ENCODE results near the gene ABCC4. TPM values are rescaled to one million over a fixed set of nuclear protein-coding genes. Genes with fewer than 3 reads are reported as not detected.

ABCC4 gene
- total and polyA plus RNA-seq, 2 experiments from 2014 or later: 9.8 to 23.3 TPM

DNA sequence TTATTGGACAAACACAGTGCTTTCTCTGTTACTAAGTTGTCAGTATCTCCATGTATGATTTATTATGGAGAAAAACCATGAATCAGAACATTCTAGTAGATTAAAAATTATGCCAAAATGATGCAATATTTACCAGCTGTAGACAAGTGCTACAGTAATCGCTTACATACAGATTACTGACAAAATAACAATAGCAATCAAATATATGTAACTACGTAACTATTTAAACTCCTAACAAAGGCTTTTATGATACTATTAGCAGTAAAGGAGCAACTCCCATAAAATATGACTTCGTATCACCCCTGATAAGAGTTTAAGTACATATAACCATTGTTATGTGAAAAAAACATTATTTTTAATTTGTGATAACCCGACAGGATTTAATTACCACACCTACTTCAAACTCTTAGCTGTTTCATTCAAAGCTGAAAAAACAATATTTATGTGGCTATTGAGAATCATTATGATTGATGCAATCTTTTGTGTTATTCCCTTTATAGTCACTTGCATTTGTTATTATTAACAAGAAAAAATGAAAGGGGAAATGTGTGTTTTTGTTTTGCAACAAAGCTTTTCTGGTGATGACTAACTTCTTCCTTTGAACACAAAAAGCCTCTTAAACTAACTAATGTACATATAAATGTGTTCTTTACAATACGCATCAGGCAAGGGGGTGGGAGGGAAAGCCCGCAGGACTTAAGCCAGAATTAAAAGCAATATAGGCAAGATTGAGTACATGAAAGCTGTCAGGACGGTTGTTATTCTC lies 147.4 kb downstream of the ABCC4 start:
- H3K9me2 ChIP-seq (replicated peaks; ENCODE audit: insufficient read depth): no peaks in the 10 kb centered on the region
- no peak overlapping the region for H2AFZ ChIP-seq
- no peak for DNase-seq (ENCODE audit: low spot score)
- WGBS (ENCODE audit: low lambda C conversion rate, missing lambda C conversion rate): 57% methylated on average over 7 of the region's 7 CpGs
- no peaks in the 10 kb centered on the region for H3K36me3 ChIP-seq (replicated peaks; ENCODE audit: insufficient read depth, low read depth)
- no peaks in the 10 kb centered on the region for H3K4me1 ChIP-seq (ENCODE audit: insufficient read depth)
- H4K20me1 ChIP-seq (ENCODE audit: insufficient read depth, poor library complexity, severe bottlenecking): no peaks in the 10 kb centered on the region
- H3K79me2 ChIP-seq: no peaks in the 10 kb centered on the region
- no peak overlapping the region for H3K27ac ChIP-seq
- H3K9me3 ChIP-seq (ENCODE audit: low read depth): no peaks in the 10 kb centered on the region
- H3K4me2 ChIP-seq: no peak overlapping the region
- H3K27me3 ChIP-seq: no peaks in the 10 kb centered on the region
- no peak for TF ChIP-seq EZH2phosphoT487 (IDR thresholded peaks at IDR 0.05; ENCODE audit: low read depth, severe bottlenecking, unreplicated experiment)
- H3K4me3 ChIP-seq: no peak overlapping the region

DNA sequence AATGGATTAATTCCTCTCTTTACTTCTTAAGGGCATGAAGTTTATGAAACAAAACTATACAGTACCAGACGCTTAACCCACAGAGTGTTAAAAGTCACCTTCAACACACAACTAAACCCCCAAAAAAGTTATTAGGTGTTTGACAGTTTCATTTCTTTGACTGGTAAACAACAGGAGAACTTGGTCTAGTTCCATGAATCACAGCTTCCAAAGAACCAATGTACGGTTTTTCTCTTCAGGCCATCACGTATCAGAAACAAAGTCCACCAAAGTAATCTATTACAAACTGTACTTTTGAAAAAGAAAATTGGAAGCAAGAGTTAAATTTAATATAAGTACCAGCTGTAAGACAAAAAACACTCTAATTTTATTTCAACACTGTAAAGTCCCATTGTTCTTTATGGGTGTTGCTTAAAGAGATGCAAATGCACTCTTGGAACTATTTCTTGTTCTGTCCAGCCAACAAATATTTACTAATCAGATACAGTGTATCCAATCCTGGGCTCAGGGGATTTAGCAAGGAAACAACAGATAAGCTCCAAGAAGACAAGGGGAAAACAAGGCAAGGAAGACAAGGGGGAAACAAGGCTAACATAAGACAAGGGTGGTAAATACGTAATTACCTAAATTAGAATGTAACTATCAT lies 149.2 kb downstream of the ABCC4 start:
- 83% methylated on average over 4 of the region's 4 CpGs for WGBS (ENCODE audit: low lambda C conversion rate, missing lambda C conversion rate)
- no peak for TF ChIP-seq EZH2 (IDR thresholded peaks at IDR 0.05; ENCODE audit: borderline replicate concordance)
- TF ChIP-seq EZH2phosphoT487 (IDR thresholded peaks at IDR 0.05; ENCODE audit: low read depth, severe bottlenecking, unreplicated experiment): no peak
- TF ChIP-seq, protein P1, sequence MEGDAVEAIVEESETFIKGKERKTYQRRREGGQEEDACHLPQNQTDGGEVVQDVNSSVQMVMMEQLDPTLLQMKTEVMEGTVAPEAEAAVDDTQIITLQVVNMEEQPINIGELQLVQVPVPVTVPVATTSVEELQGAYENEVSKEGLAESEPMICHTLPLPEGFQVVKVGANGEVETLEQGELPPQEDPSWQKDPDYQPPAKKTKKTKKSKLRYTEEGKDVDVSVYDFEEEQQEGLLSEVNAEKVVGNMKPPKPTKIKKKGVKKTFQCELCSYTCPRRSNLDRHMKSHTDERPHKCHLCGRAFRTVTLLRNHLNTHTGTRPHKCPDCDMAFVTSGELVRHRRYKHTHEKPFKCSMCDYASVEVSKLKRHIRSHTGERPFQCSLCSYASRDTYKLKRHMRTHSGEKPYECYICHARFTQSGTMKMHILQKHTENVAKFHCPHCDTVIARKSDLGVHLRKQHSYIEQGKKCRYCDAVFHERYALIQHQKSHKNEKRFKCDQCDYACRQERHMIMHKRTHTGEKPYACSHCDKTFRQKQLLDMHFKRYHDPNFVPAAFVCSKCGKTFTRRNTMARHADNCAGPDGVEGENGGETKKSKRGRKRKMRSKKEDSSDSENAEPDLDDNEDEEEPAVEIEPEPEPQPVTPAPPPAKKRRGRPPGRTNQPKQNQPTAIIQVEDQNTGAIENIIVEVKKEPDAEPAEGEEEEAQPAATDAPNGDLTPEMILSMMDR (IDR thresholded peaks at IDR 0.05; ENCODE audit: poor library complexity): no peak
- no peaks in the 10 kb centered on the region for H3K36me3 ChIP-seq (replicated peaks; ENCODE audit: insufficient read depth, low read depth)
- no peak overlapping the region for H2AFZ ChIP-seq
- no peaks in the 10 kb centered on the region for H3K27me3 ChIP-seq
- no peak overlapping the region for H3K4me2 ChIP-seq
- no peak overlapping the region for H3K27ac ChIP-seq
- H3K4me3 ChIP-seq: no peak overlapping the region
- no peak for DNase-seq (ENCODE audit: low spot score)
- H3K9me2 ChIP-seq (replicated peaks; ENCODE audit: insufficient read depth): no peaks in the 10 kb centered on the region
- H3K9me3 ChIP-seq (ENCODE audit: low read depth): no peaks in the 10 kb centered on the region
- no peaks in the 10 kb centered on the region for H3K79me2 ChIP-seq
- H4K20me1 ChIP-seq (ENCODE audit: insufficient read depth, poor library complexity, severe bottlenecking): no peaks in the 10 kb centered on the region
- no peaks in the 10 kb centered on the region for H3K4me1 ChIP-seq (ENCODE audit: insufficient read depth)

DNA sequence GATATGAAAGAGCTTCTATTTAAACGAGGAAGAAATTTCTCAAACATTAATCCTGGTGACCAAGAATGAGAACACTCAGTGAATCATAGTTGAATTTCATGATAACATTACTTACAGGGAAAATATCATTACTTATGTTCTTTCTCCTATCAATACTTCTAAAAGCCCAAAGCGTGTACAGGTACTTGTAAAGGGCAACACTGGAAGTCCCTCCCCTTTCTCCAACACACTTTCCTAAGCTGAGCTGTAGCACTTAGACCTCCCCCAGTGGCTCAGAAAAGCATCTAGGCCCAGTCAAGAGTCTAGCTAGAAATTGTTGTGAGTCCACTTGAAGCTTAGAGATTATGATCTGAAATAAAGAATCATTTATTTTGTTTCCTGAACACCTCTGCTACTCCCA lies 150.7 kb downstream of the ABCC4 start:
- Histone ChIP-seq H3K4me2 (no peak overlapping the region), H3K27ac (peak overlapping the region; percentile 5), H4K20me1 (ENCODE audit: insufficient read depth, poor library complexity, severe bottlenecking) (no peaks in the 10 kb centered on the region), H3K27me3 (no peaks in the 10 kb centered on the region), H3K79me2 (no peaks in the 10 kb centered on the region), H3K36me3 (replicated peaks; ENCODE audit: insufficient read depth, low read depth) (no peaks in the 10 kb centered on the region), H3K4me1 (ENCODE audit: insufficient read depth) (no peaks in the 10 kb centered on the region), H3K4me3 (no peak overlapping the region), H2AFZ (no peak overlapping the region), H3K9me2 (replicated peaks; ENCODE audit: insufficient read depth) (no peaks in the 10 kb centered on the region), H3K9me3 (ENCODE audit: low read depth) (no peaks in the 10 kb centered on the region)
- WGBS (ENCODE audit: low lambda C conversion rate, missing lambda C conversion rate): 70% methylated on average over 2 of the region's 2 CpGs
- no peak for DNase-seq (ENCODE audit: low spot score)
- TF ChIP-seq EZH2phosphoT487 (IDR thresholded peaks at IDR 0.05; ENCODE audit: low read depth, severe bottlenecking, unreplicated experiment): no peak
- no peak for TF ChIP-seq EZH2 (IDR thresholded peaks at IDR 0.05; ENCODE audit: borderline replicate concordance)
- TF ChIP-seq, protein P1 (IDR thresholded peaks at IDR 0.05; ENCODE audit: poor library complexity): no peak

DNA sequence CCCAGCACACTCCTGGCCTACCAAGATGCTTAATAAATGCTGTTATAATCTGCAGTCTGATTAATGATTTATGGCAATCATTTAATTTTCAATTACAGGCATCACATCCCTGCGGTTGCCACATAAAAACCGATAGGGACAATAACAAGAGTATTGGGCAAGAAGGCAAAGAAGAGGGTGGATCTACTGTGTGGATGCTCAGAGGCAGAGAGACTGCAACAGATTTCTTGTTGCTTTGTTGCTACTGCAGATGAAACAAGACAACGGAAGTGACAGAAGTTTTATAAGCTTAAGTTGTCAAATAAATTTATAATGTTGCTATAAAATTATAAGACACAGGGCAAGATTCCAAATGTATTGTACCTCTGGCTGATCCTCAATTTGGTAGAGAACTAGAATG lies 154.8 kb downstream of the ABCC4 start:
- H3K9me3 ChIP-seq (ENCODE audit: low read depth): no peaks in the 10 kb centered on the region
- no peak overlapping the region for H3K4me2 ChIP-seq
- no peaks in the 10 kb centered on the region for H3K36me3 ChIP-seq (replicated peaks; ENCODE audit: insufficient read depth, low read depth)
- no peaks in the 10 kb centered on the region for H3K4me1 ChIP-seq (ENCODE audit: insufficient read depth)
- no peaks in the 10 kb centered on the region for H3K9me2 ChIP-seq (replicated peaks; ENCODE audit: insufficient read depth)
- TF ChIP-seq EZH2phosphoT487 (IDR thresholded peaks at IDR 0.05; ENCODE audit: low read depth, severe bottlenecking, unreplicated experiment) (no peak), EZH2 (IDR thresholded peaks at IDR 0.05; ENCODE audit: borderline replicate concordance) (no peak)
- TF ChIP-seq, protein P1 (IDR thresholded peaks at IDR 0.05; ENCODE audit: poor library complexity): no peak
- H3K27ac ChIP-seq: no peak overlapping the region
- no peaks in the 10 kb centered on the region for H4K20me1 ChIP-seq (ENCODE audit: insufficient read depth, poor library complexity, severe bottlenecking)
- 78% methylated on average over 3 of the region's 3 CpGs for WGBS (ENCODE audit: low lambda C conversion rate, missing lambda C conversion rate)
- H2AFZ ChIP-seq: no peak overlapping the region
- H3K79me2 ChIP-seq: no peaks in the 10 kb centered on the region
- no peak overlapping the region for H3K4me3 ChIP-seq
- no peaks in the 10 kb centered on the region for H3K27me3 ChIP-seq
- DNase-seq (ENCODE audit: low spot score): no peak

All from hepatocyte (in vitro differentiated cells).